K562 (cell line): ENCODE measurements around the gene NSUN6. TPM values are rescaled to one million over a fixed set of nuclear protein-coding genes. Genes with fewer than 3 reads are reported as not detected.

Experiments
- ATAC-seq: fragments of 200-7000 bp; cut with Tn5 transposase; 3 replicates; pipeline ENCODE4 v1.9.1; 2020; ENCODE audit warnings: moderate library complexity
- BruUV-seq: library from RNA; stranded (reverse); fragments of 400-500 nt; replicated peaks from 2 replicates; lab custom pipeline; 2021; lab: Mats Ljungman, UMichigan
- CTCF ChIA-PET: fragments of 300-600 bp; formaldehyde crosslinking; extraction: SDS; loops from one replicate; lab custom pipeline; 2021; ENCODE audit warnings: low intra/inter-chr PET ratio; lab: Yijun Ruan, JAX
- POLR2A ChIA-PET: fragments of 300-600, 350-650 bp; sonication (Branson Sonifier 250); formaldehyde crosslinking; extraction: SDS; loops from one replicate; lab custom pipeline; 2021; ENCODE audit warnings: antibody characterized with exemption, inconsistent platforms; lab: Yijun Ruan, JAX
- DNase-seq, 4 experiments: peaks; one replicate each; pipeline versions ENCODE4 v3.0.0 to v3.0.0-alpha.2; 2011 to 2018; ENCODE audit warnings: low spot score in 3 of 4, mixed read lengths in 3 of 4; ENCODE audit errors: extremely low read depth in 1 of 4
- FAIRE-seq: peaks from 2 replicates; lab custom pipeline; 2011; peaks lifted over from hg19 to GRCh38; lab: Jason Lieb, UNC
- H2AFZ ChIP-seq: 2 replicates; pipeline ENCODE4 v1.6.0; 2011; ENCODE audit warnings: low read depth, low read length, control low read depth, inconsistent platforms
- H3K27ac ChIP-seq: fragments of 200-600 bp; 3 replicates; pipeline ENCODE4 v1.8.0; 2011; ENCODE audit warnings: low read depth, mild to moderate bottlenecking, control low read depth, inconsistent platforms, low read length, moderate library complexity, mixed read lengths; ENCODE audit errors: extremely low read depth
- H3K27me3 ChIP-seq, 2 experiments: fragments of 300-600 bp in 1 of 2; 2 replicates in 1 of 2; 3 replicates in 1 of 2; pipeline versions ENCODE4 v1.6.0 to v1.8.0; 2011; ENCODE audit warnings: inconsistent platforms in 2 of 2, low read length in 2 of 2, mild to moderate bottlenecking in 1 of 2, mixed read lengths in 1 of 2, moderate library complexity in 1 of 2; ENCODE audit not compliant: control insufficient read depth in 2 of 2, insufficient read depth in 2 of 2
- H3K36me3 ChIP-seq: fragments of 300-600 bp; 3 replicates; pipeline ENCODE4 v1.8.0; 2011; ENCODE audit warnings: mild to moderate bottlenecking, low read length, inconsistent platforms; ENCODE audit not compliant: control insufficient read depth, insufficient read depth
- H3K4me1 ChIP-seq, 2 experiments: fragments of 200-600 bp in 1 of 2; replicated peaks in 1 of 2; 2 replicates in 1 of 2; 3 replicates in 1 of 2; pipeline versions ENCODE4 v1.5.1 to v1.8.0; 2011; ENCODE audit warnings: inconsistent platforms in 2 of 2, low read length in 2 of 2, mild to moderate bottlenecking in 1 of 2, mixed read lengths in 1 of 2, moderate library complexity in 1 of 2; ENCODE audit not compliant: control insufficient read depth in 2 of 2, insufficient read depth in 2 of 2
- H3K4me2 ChIP-seq: 2 replicates; pipeline ENCODE4 v1.6.1; 2011; ENCODE audit warnings: low read length, control low read depth, inconsistent platforms, mixed read lengths; ENCODE audit not compliant: insufficient read depth
- H3K4me3 ChIP-seq: fragments of 200-600 bp; sonication (generic), shearing (Covaris generic); 2 replicates; pipeline ENCODE4 v1.5.1; 2016; ENCODE audit warnings: control low read depth, inconsistent platforms
- H3K79me2 ChIP-seq: fragments of 200-600 bp; 3 replicates; pipeline ENCODE4 v1.8.0; 2011; ENCODE audit warnings: low read length, inconsistent platforms; ENCODE audit not compliant: control insufficient read depth, insufficient read depth
- H3K9ac ChIP-seq, 2 experiments: 2 replicates each; pipeline versions ENCODE4 v1.6.0 to v1.6.1; 2011; ENCODE audit warnings: low read depth in 2 of 2, low read length in 2 of 2, control low read depth in 1 of 2, inconsistent platforms in 1 of 2, mild to moderate bottlenecking in 1 of 2, mixed read lengths in 1 of 2; ENCODE audit not compliant: insufficient read depth in 1 of 2
- H3K9me1 ChIP-seq: one replicate; pipeline ENCODE4 v1.6.0; 2011; ENCODE audit warnings: inconsistent platforms, mild to moderate bottlenecking, low read length, moderate library complexity; ENCODE audit not compliant: control insufficient read depth, insufficient read depth
- H3K9me3 ChIP-seq: replicated peaks from 2 replicates; pipeline ENCODE4 v1.5.1; 2011; ENCODE audit warnings: low read depth, low read length, inconsistent platforms; ENCODE audit not compliant: control insufficient read depth, insufficient read depth
- H4K20me1 ChIP-seq: replicated peaks from 2 replicates; pipeline ENCODE4 v1.6.1; 2011; ENCODE audit warnings: low read length, inconsistent platforms, mixed read lengths; ENCODE audit not compliant: control insufficient read depth, insufficient read depth
- HMBOX1 ChIP-seq: sonication (generic); IDR thresholded peaks from 2 replicates; pipeline ENCODE4 v1.6.1; 2016
- HNRNPLL ChIP-seq: fragments of 200-400 bp; formaldehyde crosslinking; IDR thresholded peaks from 2 replicates; pipeline ENCODE4 v1.6.1; 2017; ENCODE audit warnings: low read length, low read depth, mild to moderate bottlenecking; ENCODE audit not compliant: poor library complexity, severe bottlenecking
- NEUROD1 ChIP-seq: fragments of 150-350 bp; IDR thresholded peaks from 2 replicates; pipeline ENCODE4 v1.6.1; 2014; ENCODE audit warnings: borderline replicate concordance, low read length, low read depth; ENCODE audit not compliant: partially characterized antibody
- NR2F6 ChIP-seq: fragments of 450-650 bp; formaldehyde crosslinking; IDR thresholded peaks from 2 replicates; pipeline ENCODE4 v1.4.0; 2020; ENCODE audit warnings: mild to moderate bottlenecking
- PHB ChIP-seq: fragments of 250-450 bp; sonication (Bioruptor Pico); IDR thresholded peaks from 2 replicates; pipeline ENCODE4 v1.5.0; 2021
- PRPF4 ChIP-seq: fragments of 200-400 bp; formaldehyde crosslinking; IDR thresholded peaks from one replicate; pipeline ENCODE4 v1.6.1; 2017; ENCODE audit warnings: low read length, low read depth, mild to moderate bottlenecking; ENCODE audit not compliant: insufficient read depth, poor library complexity, severe bottlenecking
- RFX5 ChIP-seq: IDR thresholded peaks from 2 replicates; pipeline ENCODE4 v1.6.1; 2011; ENCODE audit warnings: low read depth, mild to moderate bottlenecking, improper control_type of control experiment, low read length
- RHOXF2B ChIP-seq: fragments of 250-450 bp; sonication (Bioruptor Pico); conservative IDR thresholded peaks from 2 replicates; pipeline ENCODE4 v1.5.1; 2021
- SMC3 ChIP-seq: conservative IDR thresholded peaks from 2 replicates; pipeline ENCODE4 v1.6.1; 2011; ENCODE audit warnings: low read depth, low read length, improper control_type of control experiment; ENCODE audit not compliant: insufficient read depth
- SUPT5H ChIP-seq: fragments of 450-650 bp; IDR thresholded peaks from 2 replicates; pipeline ENCODE4 v1.6.1; 2016
- ZNF699 ChIP-seq: fragments of 250-450 bp; sonication (Bioruptor Pico); IDR thresholded peaks from 2 replicates; pipeline ENCODE4 v1.8.0; 2021; ENCODE audit warnings: mild to moderate bottlenecking, moderate library complexity; ENCODE audit not compliant: insufficient replicate concordance
- WGBS: fragments of 100-300 bp; shearing (Covaris generic); methylation state at CpG from one replicate; pipeline ENCODE4 v1.1.6; 2016; ENCODE audit warnings: low coverage, mixed read lengths; ENCODE audit not compliant: insufficient coverage; ENCODE audit errors: missing lambda C conversion rate; 5-methylcytosine and 5-hydroxymethylcytosine counted together
- in situ Hi-C: fragments of 300-500 bp; cut with MboI; formaldehyde crosslinking; loops from 4 replicates; pipeline ENCODE4 v1.15.0; 2018; ENCODE audit warnings: inconsistent platforms, mixed read lengths
- intact Hi-C: fragments of 100-400 bp; cut with micrococcal nuclease; formaldehyde crosslinking; loops from 2 replicates; pipeline ENCODE4 v1.14.2; 2022
- polyA plus RNA-seq, 8 experiments: library from polyadenylated mRNA; depleted of rRNA in 4 of 8; stranded (reverse) in 5 of 8; unstranded in 3 of 8; fragments of >200 nt; fragmentation: Nextera tagmentation in 2 of 8; fragmentation: Illumina TruSeq in 1 of 8; extraction: Ambion mirVana in 2 of 8; extraction: Trizol in 1 of 8; gene quantifications; 2 replicates each; pipeline versions ENCODE4 v1.2.1 to v1.2.3, GENCODE V29; 2011 to 2014; ENCODE audit warnings: inconsistent platforms in 1 of 8, missing spikeins in 1 of 8
- total RNA-seq, 7 experiments: library from RNA; depleted of rRNA in 6 of 7; stranded (reverse); fragments of >200 nt in 6 of 7; fragmentation: Illumina TruSeq in 2 of 7; extraction: Trizol in 2 of 7; gene quantifications; 2 replicates each; pipeline versions ENCODE4 v1.2.1 to v1.2.3, GENCODE V29; 2011 to 2021; ENCODE audit warnings: low replicate concordance in 1 of 7
- TF ChIP-seq, protein P1 (sequence below): fragments of 150-350 bp; conservative IDR thresholded peaks from 2 replicates; pipeline ENCODE4 v1.6.1; 2014; ENCODE audit warnings: low read length
- TF ChIP-seq, protein P2 (sequence below): sonication (generic); formaldehyde crosslinking; IDR thresholded peaks from 2 replicates; pipeline ENCODE4 v1.9.0; 2022; ENCODE audit warnings: mild to moderate bottlenecking, missing genetic modification reagents
- TF ChIP-seq, protein P3 (sequence below): fragments of 450-650 bp; IDR thresholded peaks from 2 replicates; pipeline ENCODE4 v1.6.1; 2017; ENCODE audit warnings: antibody characterized with exemption

NSUN6 gene
- total and polyA plus RNA-seq, 9 of the 15 experiments (the other 6 are each of a cell fraction or from before 2014, with no cell fraction given), result 12.5 to 33.1 (median 24.2) TPM

- intact Hi-C loops (no loop called here), in situ Hi-C loops (no loop called here)
- POLR2A ChIA-PET, result no interaction called here
- no peak for TF ChIP-seq HMBOX1
- no peak for TF ChIP-seq SMC3
- TF ChIP-seq PHB (CRISPR knock-in tag), result no peak
- no peak for TF ChIP-seq NR2F6 (CRISPR knock-in tag)
- TF ChIP-seq SUPT5H, result no peak
- TF ChIP-seq PRPF4, result no peak
- no peak for TF ChIP-seq RHOXF2B
- TF ChIP-seq, protein P1, sequence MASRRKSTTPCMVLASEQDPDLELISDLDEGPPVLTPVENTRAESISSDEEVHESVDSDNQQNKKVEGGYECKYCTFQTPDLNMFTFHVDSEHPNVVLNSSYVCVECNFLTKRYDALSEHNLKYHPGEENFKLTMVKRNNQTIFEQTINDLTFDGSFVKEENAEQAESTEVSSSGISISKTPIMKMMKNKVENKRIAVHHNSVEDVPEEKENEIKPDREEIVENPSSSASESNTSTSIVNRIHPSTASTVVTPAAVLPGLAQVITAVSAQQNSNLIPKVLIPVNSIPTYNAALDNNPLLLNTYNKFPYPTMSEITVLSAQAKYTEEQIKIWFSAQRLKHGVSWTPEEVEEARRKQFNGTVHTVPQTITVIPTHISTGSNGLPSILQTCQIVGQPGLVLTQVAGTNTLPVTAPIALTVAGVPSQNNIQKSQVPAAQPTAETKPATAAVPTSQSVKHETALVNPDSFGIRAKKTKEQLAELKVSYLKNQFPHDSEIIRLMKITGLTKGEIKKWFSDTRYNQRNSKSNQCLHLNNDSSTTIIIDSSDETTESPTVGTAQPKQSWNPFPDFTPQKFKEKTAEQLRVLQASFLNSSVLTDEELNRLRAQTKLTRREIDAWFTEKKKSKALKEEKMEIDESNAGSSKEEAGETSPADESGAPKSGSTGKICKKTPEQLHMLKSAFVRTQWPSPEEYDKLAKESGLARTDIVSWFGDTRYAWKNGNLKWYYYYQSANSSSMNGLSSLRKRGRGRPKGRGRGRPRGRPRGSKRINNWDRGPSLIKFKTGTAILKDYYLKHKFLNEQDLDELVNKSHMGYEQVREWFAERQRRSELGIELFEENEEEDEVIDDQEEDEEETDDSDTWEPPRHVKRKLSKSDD, result no peak
- TF ChIP-seq HNRNPLL, result no peak
- TF ChIP-seq RFX5, result no peak
- TF ChIP-seq ZNF699 (CRISPR knock-in tag), result no peak
- no peak for TF ChIP-seq NEUROD1
- TF ChIP-seq, protein P2, sequence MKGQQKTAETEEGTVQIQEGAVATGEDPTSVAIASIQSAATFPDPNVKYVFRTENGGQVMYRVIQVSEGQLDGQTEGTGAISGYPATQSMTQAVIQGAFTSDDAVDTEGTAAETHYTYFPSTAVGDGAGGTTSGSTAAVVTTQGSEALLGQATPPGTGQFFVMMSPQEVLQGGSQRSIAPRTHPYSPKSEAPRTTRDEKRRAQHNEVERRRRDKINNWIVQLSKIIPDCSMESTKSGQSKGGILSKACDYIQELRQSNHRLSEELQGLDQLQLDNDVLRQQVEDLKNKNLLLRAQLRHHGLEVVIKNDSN (CRISPR knock-in tag), result no peak
- TF ChIP-seq, protein P3, sequence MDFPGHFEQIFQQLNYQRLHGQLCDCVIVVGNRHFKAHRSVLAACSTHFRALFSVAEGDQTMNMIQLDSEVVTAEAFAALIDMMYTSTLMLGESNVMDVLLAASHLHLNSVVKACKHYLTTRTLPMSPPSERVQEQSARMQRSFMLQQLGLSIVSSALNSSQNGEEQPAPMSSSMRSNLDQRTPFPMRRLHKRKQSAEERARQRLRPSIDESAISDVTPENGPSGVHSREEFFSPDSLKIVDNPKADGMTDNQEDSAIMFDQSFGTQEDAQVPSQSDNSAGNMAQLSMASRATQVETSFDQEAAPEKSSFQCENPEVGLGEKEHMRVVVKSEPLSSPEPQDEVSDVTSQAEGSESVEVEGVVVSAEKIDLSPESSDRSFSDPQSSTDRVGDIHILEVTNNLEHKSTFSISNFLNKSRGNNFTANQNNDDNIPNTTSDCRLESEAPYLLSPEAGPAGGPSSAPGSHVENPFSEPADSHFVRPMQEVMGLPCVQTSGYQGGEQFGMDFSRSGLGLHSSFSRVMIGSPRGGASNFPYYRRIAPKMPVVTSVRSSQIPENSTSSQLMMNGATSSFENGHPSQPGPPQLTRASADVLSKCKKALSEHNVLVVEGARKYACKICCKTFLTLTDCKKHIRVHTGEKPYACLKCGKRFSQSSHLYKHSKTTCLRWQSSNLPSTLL, result no peak
- ATAC-seq, result no peak; the same call in 2 of the 3 replicates
- no peak for DNase-seq
- no peak overlapping the region for H2AFZ ChIP-seq
- no TSS peak for BruUV-seq
- H3K9me1 ChIP-seq, result no peaks in the 10 kb centered on the region
- H3K4me1 ChIP-seq, result no peaks in the 10 kb centered on the region; a peak in 1 of 5 replicates
- no peak overlapping the region for H3K9ac ChIP-seq
- no peaks in the 10 kb centered on the region for H3K79me2 ChIP-seq
- WGBS, result 0% methylated on average over 7 of the region's 7 CpGs
- no peak overlapping the region for H3K4me2 ChIP-seq
- peaks cover 0 to 5% of the 10 kb centered on the region in 2 experiments; a peak in 2 of 5 replicates for H3K27me3 ChIP-seq
- FAIRE-seq, result no peak
- H3K9me3 ChIP-seq, result no peaks in the 10 kb centered on the region
- H3K27ac ChIP-seq, result no peak overlapping the region
- H3K36me3 ChIP-seq, result no peaks in the 10 kb centered on the region
- H4K20me1 ChIP-seq, result no peaks in the 10 kb centered on the region
- CTCF ChIA-PET, result no interaction called here
- H3K4me3 ChIP-seq, result no peak overlapping the region
Measured at GRCh38 chr10:18687195-18687594, 35.8 kb upstream of the NSUN6 start.
